A673 (cell line): ENCODE measurements around the gene PTPN5.

Experiments used
- CTCF ChIP-seq: fragments of 300-800, 200-600 bp; sonication (generic); conservative IDR thresholded peaks from 2 replicates; pipeline ENCODE4 v1.5.1; 2017; ENCODE audit warnings: low read depth, mild to moderate bottlenecking, antibody characterized with exemption, low read length, moderate library complexity, mixed read lengths
- EZH2 ChIP-seq: fragments of 200-600 bp; sonication (generic); IDR thresholded peaks from 2 replicates; pipeline ENCODE4 v1.6.1; 2017; ENCODE audit warnings: borderline replicate concordance, low read depth, mild to moderate bottlenecking, mixed read lengths, antibody characterized with exemption, low read length; ENCODE audit not compliant: poor library complexity, severe bottlenecking

GRCh38 chr11:18697576-18697975 lies 94.0 kb downstream of the PTPN5 start:
- TF ChIP-seq CTCF (no peak), EZH2 (no peak)
